Left renal cortex interstitium (tissue), 4 donors: ENCODE data around the gene KIF27. TPM values are rescaled to one million over a fixed set of nuclear protein-coding genes. Genes with fewer than 3 reads are reported as not detected.
"Not testable (repeated sequence)": the region's sequence is repeated elsewhere in the genome, so short reads cannot be mapped to it uniquely, and the experiment has no call there.

ENCODE experiments used
- DNase-seq, 4 donors: peaks; one replicate each; pipeline ENCODE4 v3.0.0-alpha.2; 2013; ENCODE audit warnings: low read depth in 4 of 4, low spot score in 2 of 4, missing footprints in 1 of 4
- polyA plus RNA-seq, 4 donors: library from polyadenylated mRNA; unstranded; fragments of 120-200 nt; gene quantifications; one replicate each; pipeline ENCODE4 v1.2.1, GENCODE V29; 2013; ENCODE audit not compliant: insufficient read length in 4 of 4

The KIF27 gene
- polyA plus RNA-seq = 10 to 100 TPM; 17.0 to 25.1 (median 20.6) TPM

- peak; percentile 81 to 95 (median 93) for DNase-seq
Observed at GRCh38 chr9:83920927-83921707, at the start of gene KIF27. TSS of gene KIF27 (minus strand) at chr9:83921432. CDS start at chr9:83915591, 5,841 bp downstream.

GRCh38 chr9:83969602-83970001 lies 48.4 kb upstream of the KIF27 start:
- DNase-seq = no peak

GRCh38 chr9:83967073-83967472 lies 45.8 kb upstream of the KIF27 start:
- no peak for DNase-seq

- no peak for DNase-seq
Observed at GRCh38 chr9:83966209-83966582, 45.0 kb upstream of the KIF27 start.

GRCh38 chr9:83965350-83966208 lies 44.3 kb upstream of the KIF27 start:
- no peak for DNase-seq

GRCh38 chr9:83964973-83965349 lies 43.7 kb upstream of the KIF27 start:
- no peak for DNase-seq

- DNase-seq = no peak
Observed at GRCh38 chr9:83962165-83962564, 40.9 kb upstream of the KIF27 start.

- DNase-seq = no peak
Observed at GRCh38 chr9:83960991-83961390, 39.8 kb upstream of the KIF27 start.

GRCh38 chr9:83959061-83959460 lies 37.8 kb upstream of the KIF27 start:
- no peak for DNase-seq

- DNase-seq = no peak
Observed at GRCh38 chr9:83957248-83957513, 35.9 kb upstream of the KIF27 start.

- DNase-seq = peak in 1 of 4 donors; percentile 44
Observed at GRCh38 chr9:83956436-83957247, 35.4 kb upstream of the KIF27 start.

GRCh38 chr9:83956086-83956435 lies 34.8 kb upstream of the KIF27 start:
- DNase-seq = no peak

- DNase-seq = not testable (repeated sequence)
Observed at GRCh38 chr9:83948096-83948495, 26.9 kb upstream of the KIF27 start.

GRCh38 chr9:83940590-83941303 lies 19.5 kb upstream of the KIF27 start:
- DNase-seq = no peak

- peak in 1 of 4 donors; percentile 68 for DNase-seq
Observed at GRCh38 chr9:83937861-83938455, 16.7 kb upstream of the KIF27 start.

- DNase-seq = no peak
Observed at GRCh38 chr9:83936523-83936922, 15.3 kb upstream of the KIF27 start.

GRCh38 chr9:83935276-83935935 lies 14.2 kb upstream of the KIF27 start:
- DNase-seq = no peak

GRCh38 chr9:83934569-83935275 lies 13.5 kb upstream of the KIF27 start:
- DNase-seq = no peak

- DNase-seq = no peak
Observed at GRCh38 chr9:83933790-83934189, 12.6 kb upstream of the KIF27 start.
